ENCODE results near the gene ABHD17B.

ABHD17B gene

DNA sequence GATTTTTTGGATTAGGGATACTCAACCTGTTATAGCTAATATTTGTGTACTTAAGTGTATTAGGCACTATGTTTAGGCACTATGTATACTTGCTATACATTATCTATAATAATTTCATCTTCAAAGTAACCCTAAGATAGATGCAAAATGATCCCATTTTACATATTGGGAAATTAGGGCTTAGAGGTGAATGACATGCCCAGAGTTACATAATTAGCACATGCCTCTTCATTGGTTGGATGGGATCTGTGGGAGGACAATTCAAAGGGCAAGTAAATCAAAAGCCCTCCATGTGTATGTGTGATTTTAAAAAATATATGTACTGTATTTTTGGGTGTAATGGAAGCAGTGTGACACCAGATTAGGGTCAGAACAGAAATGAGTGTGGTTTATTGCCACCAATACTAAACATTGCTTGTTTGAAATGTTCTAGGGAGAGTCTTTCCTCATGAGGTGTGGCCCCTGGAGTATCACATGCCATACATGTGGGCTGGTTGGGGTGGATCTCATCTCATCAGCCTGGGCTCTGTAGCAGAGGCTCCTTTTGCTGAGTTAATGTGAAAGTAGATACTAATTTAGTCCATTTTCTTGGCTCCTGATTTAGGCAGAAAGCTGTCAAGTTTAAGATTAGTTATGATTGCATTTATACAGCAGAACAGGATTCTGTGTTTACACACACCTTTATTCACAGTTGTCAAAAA, 6.0 kb upstream of the ABHD17B start:
- TF ChIP-seq, protein P1, sequence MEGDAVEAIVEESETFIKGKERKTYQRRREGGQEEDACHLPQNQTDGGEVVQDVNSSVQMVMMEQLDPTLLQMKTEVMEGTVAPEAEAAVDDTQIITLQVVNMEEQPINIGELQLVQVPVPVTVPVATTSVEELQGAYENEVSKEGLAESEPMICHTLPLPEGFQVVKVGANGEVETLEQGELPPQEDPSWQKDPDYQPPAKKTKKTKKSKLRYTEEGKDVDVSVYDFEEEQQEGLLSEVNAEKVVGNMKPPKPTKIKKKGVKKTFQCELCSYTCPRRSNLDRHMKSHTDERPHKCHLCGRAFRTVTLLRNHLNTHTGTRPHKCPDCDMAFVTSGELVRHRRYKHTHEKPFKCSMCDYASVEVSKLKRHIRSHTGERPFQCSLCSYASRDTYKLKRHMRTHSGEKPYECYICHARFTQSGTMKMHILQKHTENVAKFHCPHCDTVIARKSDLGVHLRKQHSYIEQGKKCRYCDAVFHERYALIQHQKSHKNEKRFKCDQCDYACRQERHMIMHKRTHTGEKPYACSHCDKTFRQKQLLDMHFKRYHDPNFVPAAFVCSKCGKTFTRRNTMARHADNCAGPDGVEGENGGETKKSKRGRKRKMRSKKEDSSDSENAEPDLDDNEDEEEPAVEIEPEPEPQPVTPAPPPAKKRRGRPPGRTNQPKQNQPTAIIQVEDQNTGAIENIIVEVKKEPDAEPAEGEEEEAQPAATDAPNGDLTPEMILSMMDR (IDR thresholded peaks at IDR 0.05; ENCODE audit: low read length, missing control alignments) = no peak
- no peak overlapping the region for H3K4me3 ChIP-seq (replicated peaks; ENCODE audit: low read depth, low read length)
- no peak for DNase-seq (ENCODE audit: low read depth)

DNA sequence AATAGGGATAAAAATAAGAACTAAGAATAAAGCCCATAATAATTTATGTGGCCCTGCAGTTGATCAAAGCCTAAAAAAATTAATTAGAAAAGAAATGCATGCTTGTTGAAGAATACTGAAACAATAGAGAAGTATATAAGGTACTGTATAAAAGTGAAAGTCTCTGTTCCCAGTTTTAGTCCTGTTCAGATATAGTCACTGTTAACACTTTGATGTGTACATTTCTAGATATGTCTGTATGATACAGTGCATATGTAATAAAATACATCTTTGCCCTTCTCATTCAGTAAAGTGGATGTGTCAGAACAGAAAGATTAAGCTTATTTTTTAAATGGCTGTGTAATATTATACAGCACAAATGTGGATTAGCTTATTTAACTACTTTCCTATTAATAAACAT, 4.5 kb upstream of the ABHD17B start:
- no peak for DNase-seq (ENCODE audit: low read depth)
- TF ChIP-seq, protein P1 (IDR thresholded peaks at IDR 0.05; ENCODE audit: low read length, missing control alignments) = no peak
- no peak overlapping the region for H3K4me3 ChIP-seq (replicated peaks; ENCODE audit: low read depth, low read length)

DNA sequence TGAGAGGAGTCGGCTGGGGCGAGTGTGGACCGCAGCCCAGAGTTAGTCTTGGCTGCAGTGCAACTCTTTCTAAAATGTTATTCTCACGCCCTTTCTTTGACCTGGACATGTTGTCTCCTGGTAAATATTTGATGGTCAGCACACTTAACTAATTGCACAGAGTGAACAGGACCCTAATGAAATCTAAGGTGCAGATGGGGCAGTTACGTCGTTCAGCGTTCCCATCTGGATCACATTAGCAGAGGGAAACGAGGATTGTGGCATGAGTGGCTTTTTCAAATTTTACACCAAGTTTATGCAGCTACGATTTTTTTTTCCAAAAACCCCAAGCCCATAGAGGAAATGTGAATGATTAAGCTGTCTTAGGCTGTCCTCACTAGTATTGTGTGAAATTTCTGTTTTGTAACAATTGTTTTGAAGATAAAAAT, 929 bp upstream of the ABHD17B start:
- TF ChIP-seq, protein P1 (IDR thresholded peaks at IDR 0.05; ENCODE audit: low read length, missing control alignments) = no peak
- H3K4me3 ChIP-seq (replicated peaks; ENCODE audit: low read depth, low read length) = peak overlapping the region; percentile 93
- DNase-seq (ENCODE audit: low read depth) = peak; percentile 62

DNA sequence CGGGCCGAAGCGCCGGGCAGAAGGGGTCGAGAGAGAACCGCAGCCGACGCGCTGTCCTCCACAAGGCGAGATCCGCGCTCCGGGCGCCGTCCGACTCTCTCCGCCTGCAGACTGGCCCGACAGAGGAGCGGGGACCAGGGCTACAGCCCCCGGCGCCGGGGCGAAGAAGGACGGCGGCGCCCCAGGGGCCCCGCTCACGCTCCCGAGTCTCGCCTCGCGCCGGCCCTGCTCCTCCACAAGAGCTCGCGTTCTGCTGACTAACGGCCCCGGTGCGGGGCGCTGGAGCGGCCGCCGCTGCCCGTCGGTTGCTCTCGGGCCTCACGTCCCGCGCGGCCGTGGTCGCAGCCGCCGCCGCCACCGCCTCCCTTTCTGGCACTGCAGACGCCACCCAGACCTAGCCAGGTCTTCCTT, 338 bp downstream of the ABHD17B start:
- TF ChIP-seq, protein P1 (IDR thresholded peaks at IDR 0.05; ENCODE audit: low read length, missing control alignments) = no peak
- peak overlapping the region; percentile 93 for H3K4me3 ChIP-seq (replicated peaks; ENCODE audit: low read depth, low read length)
- no peak for DNase-seq (ENCODE audit: low read depth)

DNA sequence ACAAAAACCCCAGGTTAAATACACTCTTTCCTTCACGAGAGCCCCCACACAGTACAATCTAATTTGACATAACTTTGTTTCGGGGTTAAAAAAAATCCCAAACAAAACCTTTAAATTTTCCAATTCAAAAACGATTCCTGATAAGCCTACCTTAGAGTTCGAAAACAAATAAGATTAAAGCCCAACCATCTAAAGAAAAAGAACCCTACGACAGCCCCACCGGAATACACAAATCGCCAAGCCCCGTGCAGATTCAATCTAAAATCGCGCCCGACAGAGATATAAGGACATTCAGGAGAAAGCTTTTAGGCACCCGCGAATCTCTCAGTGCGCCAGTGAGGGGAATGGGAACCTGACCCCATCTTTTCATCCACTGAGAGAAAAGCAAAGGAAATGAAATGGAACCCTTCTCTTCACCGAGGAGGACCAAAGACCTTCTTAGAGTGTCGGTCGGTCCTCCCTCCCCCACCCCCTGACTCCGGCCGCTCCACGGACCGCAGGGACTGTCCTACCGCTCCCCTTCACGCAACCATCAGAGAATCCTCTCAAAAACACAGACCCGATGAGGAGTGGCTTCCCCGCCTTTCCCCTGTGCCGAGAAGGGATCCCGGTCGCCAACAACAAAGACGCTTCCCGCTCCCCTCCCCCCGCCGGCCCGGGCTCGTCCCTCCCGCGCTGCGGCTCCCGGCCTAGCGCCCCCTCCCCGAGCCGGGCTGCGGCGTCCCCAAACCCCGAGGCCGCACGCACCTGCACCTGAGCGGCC, 925 bp downstream of the ABHD17B start:
- peak overlapping the region; percentile 93 for H3K4me3 ChIP-seq (replicated peaks; ENCODE audit: low read depth, low read length)
- peak; percentile 23 for DNase-seq (ENCODE audit: low read depth)
- TF ChIP-seq, protein P1 (IDR thresholded peaks at IDR 0.05; ENCODE audit: low read length, missing control alignments) = no peak

DNA sequence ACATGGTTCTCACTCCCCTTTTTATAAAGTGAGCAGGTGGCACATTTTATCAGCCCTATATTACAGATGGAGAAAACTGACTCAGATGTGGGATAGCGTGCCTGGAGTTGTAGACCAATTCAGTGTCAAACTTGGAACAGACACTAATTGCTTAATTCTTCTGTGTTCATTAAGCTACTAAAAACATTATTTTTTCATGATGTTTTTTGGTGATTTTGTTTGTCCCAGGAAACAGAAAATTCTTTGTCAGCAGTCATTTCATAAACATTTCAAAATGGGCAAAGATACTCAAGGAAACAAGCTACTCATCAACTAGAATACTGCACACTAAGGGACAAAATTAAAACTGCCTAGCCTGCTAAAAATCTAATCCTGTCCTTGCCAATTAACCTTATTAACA, 2.2 kb downstream of the ABHD17B start:
- peak overlapping the region; percentile 93 for H3K4me3 ChIP-seq (replicated peaks; ENCODE audit: low read depth, low read length)
- DNase-seq (ENCODE audit: low read depth) = no peak
- TF ChIP-seq, protein P1 (IDR thresholded peaks at IDR 0.05; ENCODE audit: low read length, missing control alignments) = no peak

Measured in fibroblast of pulmonary artery (primary cell).